ENCODE data around the gene SPINK7. TPM values are rescaled to one million over a fixed set of nuclear protein-coding genes. Genes with fewer than 3 reads are reported as not detected.

Gene SPINK7
- total RNA-seq, 1 experiment from 2014 or later = not detected

DNA sequence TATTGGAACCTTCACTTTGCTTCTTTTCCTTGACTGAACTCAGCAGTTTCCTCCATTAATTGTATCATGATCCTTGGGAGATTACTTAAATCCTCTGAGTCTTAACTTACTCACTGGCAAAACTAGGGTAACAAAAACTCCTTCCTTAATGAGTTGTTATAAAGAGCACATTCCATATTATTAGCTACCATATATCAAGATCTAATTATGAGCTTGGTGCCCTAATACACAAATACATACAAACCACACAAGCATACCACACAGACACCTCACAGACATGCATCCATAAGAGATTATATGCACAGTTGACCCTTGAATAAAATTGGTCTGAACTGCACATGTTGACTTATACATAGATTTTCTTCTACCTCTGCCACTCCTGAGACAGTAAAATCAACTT, 2.5 kb upstream of the SPINK7 start (continued):
- TF ChIP-seq, protein P1, sequence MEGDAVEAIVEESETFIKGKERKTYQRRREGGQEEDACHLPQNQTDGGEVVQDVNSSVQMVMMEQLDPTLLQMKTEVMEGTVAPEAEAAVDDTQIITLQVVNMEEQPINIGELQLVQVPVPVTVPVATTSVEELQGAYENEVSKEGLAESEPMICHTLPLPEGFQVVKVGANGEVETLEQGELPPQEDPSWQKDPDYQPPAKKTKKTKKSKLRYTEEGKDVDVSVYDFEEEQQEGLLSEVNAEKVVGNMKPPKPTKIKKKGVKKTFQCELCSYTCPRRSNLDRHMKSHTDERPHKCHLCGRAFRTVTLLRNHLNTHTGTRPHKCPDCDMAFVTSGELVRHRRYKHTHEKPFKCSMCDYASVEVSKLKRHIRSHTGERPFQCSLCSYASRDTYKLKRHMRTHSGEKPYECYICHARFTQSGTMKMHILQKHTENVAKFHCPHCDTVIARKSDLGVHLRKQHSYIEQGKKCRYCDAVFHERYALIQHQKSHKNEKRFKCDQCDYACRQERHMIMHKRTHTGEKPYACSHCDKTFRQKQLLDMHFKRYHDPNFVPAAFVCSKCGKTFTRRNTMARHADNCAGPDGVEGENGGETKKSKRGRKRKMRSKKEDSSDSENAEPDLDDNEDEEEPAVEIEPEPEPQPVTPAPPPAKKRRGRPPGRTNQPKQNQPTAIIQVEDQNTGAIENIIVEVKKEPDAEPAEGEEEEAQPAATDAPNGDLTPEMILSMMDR (IDR thresholded peaks at IDR 0.05 in 2 of 3, conservative IDR thresholded peaks at IDR 0.05 in 1 of 3; ENCODE audit: borderline replicate concordance in 1 of 3, insufficient read depth in 1 of 3, low read depth in 2 of 3, low read length in 2 of 3) = no peak
- TF ChIP-seq EZH2phosphoT487 (IDR thresholded peaks at IDR 0.05; ENCODE audit: borderline replicate concordance) = no peak
- TF ChIP-seq, protein P2, sequence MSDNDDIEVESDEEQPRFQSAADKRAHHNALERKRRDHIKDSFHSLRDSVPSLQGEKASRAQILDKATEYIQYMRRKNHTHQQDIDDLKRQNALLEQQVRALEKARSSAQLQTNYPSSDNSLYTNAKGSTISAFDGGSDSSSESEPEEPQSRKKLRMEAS (IDR thresholded peaks at IDR 0.05) = no peak
- no peak for TF ChIP-seq ZFX (IDR thresholded peaks at IDR 0.05)

DNA sequence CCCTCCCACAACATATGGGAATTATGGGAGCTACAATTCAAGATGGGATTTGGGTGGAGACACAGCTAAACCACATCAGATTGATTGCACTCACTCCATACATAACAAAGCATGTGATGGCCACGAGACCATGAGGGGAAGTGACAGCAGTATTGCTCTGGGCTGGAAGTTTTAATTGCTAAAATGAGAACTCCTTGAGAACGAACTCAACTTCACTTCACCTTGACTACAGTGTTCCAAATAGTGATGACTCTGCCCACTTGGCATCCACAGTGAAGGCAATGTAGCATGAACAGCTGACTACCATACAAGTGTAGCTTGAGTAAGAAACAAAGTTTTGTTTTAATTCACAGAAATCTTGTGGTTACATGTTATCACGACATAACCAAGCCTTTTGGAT, 739 bp upstream of the SPINK7 start:
- Histone ChIP-seq H3K4me1 (ENCODE audit: control insufficient read depth in 1 of 2, insufficient read depth in 2 of 2, low read length in 2 of 2) (no peaks in the 10 kb centered on the region), H2AFZ (ENCODE audit: low read depth, low read length, poor library complexity, severe bottlenecking) (no peak overlapping the region), H3K9me3 (ENCODE audit: control insufficient read depth in 1 of 2, insufficient read depth in 1 of 2, low read depth in 1 of 2, low read length in 2 of 2) (no peaks in the 10 kb centered on the region), H3K27me3 (ENCODE audit: insufficient read depth, low read length) (no peaks in the 10 kb centered on the region), H3K79me2 (ENCODE audit: insufficient read depth, low read length) (no peaks in the 10 kb centered on the region), H3K4me2 (ENCODE audit: low read length) (no peak overlapping the region), H3K9me2 (ENCODE audit: insufficient read depth) (no peaks in the 10 kb centered on the region), H3K4me3 (replicated peaks in 1 of 2; ENCODE audit: low read depth in 1 of 2, low read length in 2 of 2) (no peak overlapping the region), H3K36me3 (ENCODE audit: control insufficient read depth in 1 of 2, insufficient read depth in 2 of 2, low read length in 2 of 2) (no peaks in the 10 kb centered on the region), H3K27ac (ENCODE audit: low read depth, low read length) (no peak overlapping the region), H4K20me1 (ENCODE audit: insufficient read depth) (no peaks in the 10 kb centered on the region; the same call in 1 of the 2 replicates), H3K9ac (ENCODE audit: low read length) (no peak overlapping the region)
- ATAC-seq (no peak), DNase-seq (ENCODE audit: low read depth, low spot score) (no peak)
- TF ChIP-seq FOSL1 (IDR thresholded peaks at IDR 0.05; ENCODE audit: low read depth) (no peak), ZFX (IDR thresholded peaks at IDR 0.05) (no peak), EZH2 (IDR thresholded peaks at IDR 0.05) (no peak), TCF7L2 (IDR thresholded peaks at IDR 0.05; ENCODE audit: borderline replicate concordance, extremely low read depth, insufficient read depth, insufficient read length) (no peak), EGR1 (IDR thresholded peaks at IDR 0.05; ENCODE audit: low read depth) (no peak), SP1 (IDR thresholded peaks at IDR 0.05; ENCODE audit: low read depth) (no peak), EZH2phosphoT487 (IDR thresholded peaks at IDR 0.05; ENCODE audit: borderline replicate concordance) (no peak), CBX3 (IDR thresholded peaks at IDR 0.05; ENCODE audit: low read depth) (no peak), POLR2AphosphoS5 (IDR thresholded peaks at IDR 0.05; ENCODE audit: low read depth, low read length) (no peak), YY1 (IDR thresholded peaks at IDR 0.05; ENCODE audit: extremely low read depth, insufficient replicate concordance, low read depth, low read length) (no peak), CEBPB (IDR thresholded peaks at IDR 0.05; ENCODE audit: low read depth) (no peak), ZBTB33 (IDR thresholded peaks at IDR 0.05; ENCODE audit: extremely low read depth, insufficient replicate concordance, low read length) (no peak), JUND (IDR thresholded peaks at IDR 0.05) (no peak), ELF1 (IDR thresholded peaks at IDR 0.05; ENCODE audit: borderline replicate concordance, low read depth) (no peak), SRF (IDR thresholded peaks at IDR 0.05; ENCODE audit: low read depth) (no peak)
- TF ChIP-seq, protein P1 (IDR thresholded peaks at IDR 0.05 in 2 of 3, conservative IDR thresholded peaks at IDR 0.05 in 1 of 3; ENCODE audit: borderline replicate concordance in 1 of 3, insufficient read depth in 1 of 3, low read depth in 2 of 3, low read length in 2 of 3) = no peak
- TF ChIP-seq, protein P3, sequence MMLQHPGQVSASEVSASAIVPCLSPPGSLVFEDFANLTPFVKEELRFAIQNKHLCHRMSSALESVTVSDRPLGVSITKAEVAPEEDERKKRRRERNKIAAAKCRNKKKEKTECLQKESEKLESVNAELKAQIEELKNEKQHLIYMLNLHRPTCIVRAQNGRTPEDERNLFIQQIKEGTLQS (IDR thresholded peaks at IDR 0.05) = no peak
- TF ChIP-seq, protein P2 (IDR thresholded peaks at IDR 0.05) = no peak
- ChIA-PET RAD21 (ENCODE audit: low non-redundant PET in 1 of 2, low total read pairs in 2 of 2, uncharacterized antibody in 2 of 2, unreplicated experiment in 2 of 2) (no interaction called here), CTCF (no interaction called here), POLR2A (no interaction called here)
- intact Hi-C loops (cut with micrococcal nuclease) = no loop called here
- no TSS peak for BruUV-seq (replicated peaks)
